ENCODE results near the gene AP5Z1. TPM values are rescaled to one million over a fixed set of nuclear protein-coding genes. Genes with fewer than 3 reads are reported as not detected.

The AP5Z1 gene
- total RNA-seq, 4 donors from 2014 or later = 25.7 to 37.3 (median 31.5) TPM

- H3K4me3 ChIP-seq = no peak overlapping the region
- H3K27me3 ChIP-seq = no peaks in the 10 kb centered on the region
- no peak overlapping the region for H3K27ac ChIP-seq (replicated peaks in 1 of 4)
- H3K9me3 ChIP-seq = no peaks in the 10 kb centered on the region
- no peak for DNase-seq (ENCODE audit: extremely low spot score)
- WGBS = 80% methylated on average over 14 of the region's 23 CpGs
- intact Hi-C loops (cut with DNase I) = no loop called here
- peaks cover 0 to 20% (median 17%) of the 10 kb centered on the region in 4 donors for H3K4me1 ChIP-seq
- TF ChIP-seq, protein P1, sequence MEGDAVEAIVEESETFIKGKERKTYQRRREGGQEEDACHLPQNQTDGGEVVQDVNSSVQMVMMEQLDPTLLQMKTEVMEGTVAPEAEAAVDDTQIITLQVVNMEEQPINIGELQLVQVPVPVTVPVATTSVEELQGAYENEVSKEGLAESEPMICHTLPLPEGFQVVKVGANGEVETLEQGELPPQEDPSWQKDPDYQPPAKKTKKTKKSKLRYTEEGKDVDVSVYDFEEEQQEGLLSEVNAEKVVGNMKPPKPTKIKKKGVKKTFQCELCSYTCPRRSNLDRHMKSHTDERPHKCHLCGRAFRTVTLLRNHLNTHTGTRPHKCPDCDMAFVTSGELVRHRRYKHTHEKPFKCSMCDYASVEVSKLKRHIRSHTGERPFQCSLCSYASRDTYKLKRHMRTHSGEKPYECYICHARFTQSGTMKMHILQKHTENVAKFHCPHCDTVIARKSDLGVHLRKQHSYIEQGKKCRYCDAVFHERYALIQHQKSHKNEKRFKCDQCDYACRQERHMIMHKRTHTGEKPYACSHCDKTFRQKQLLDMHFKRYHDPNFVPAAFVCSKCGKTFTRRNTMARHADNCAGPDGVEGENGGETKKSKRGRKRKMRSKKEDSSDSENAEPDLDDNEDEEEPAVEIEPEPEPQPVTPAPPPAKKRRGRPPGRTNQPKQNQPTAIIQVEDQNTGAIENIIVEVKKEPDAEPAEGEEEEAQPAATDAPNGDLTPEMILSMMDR (IDR thresholded peaks at IDR 0.05) = no peak
- TF ChIP-seq POLR2A (IDR thresholded peaks at IDR 0.05; ENCODE audit: low read depth) = no peak
- peaks cover 70 to 99% (median 87%) of the 10 kb centered on the region in 4 donors for H3K36me3 ChIP-seq
These were observed 12.7 kb downstream of the AP5Z1 start for GRCh38 chr7:4787947-4788626.

GRCh38 chr7:4788627-4789189 lies 13.3 kb downstream of the AP5Z1 start:
- WGBS = 95% methylated on average over 24 of the region's 27 CpGs
- no peak for DNase-seq (ENCODE audit: extremely low spot score)
- TF ChIP-seq EP300 (IDR thresholded peaks at IDR 0.05) = no peak
- no peak for TF ChIP-seq POLR2AphosphoS5 (IDR thresholded peaks at IDR 0.05)
- TF ChIP-seq POLR2A (IDR thresholded peaks at IDR 0.05; ENCODE audit: low read depth) = no peak
- TF ChIP-seq, protein P1 (IDR thresholded peaks at IDR 0.05) = no peak
- H3K9me3 ChIP-seq = no peaks in the 10 kb centered on the region
- H3K4me1 ChIP-seq = peaks cover 0 to 25% (median 22%) of the 10 kb centered on the region in 4 donors
- no peak overlapping the region for H3K4me3 ChIP-seq
- intact Hi-C loops (cut with DNase I) = no loop called here
- no peaks in the 10 kb centered on the region for H3K27me3 ChIP-seq
- H3K36me3 ChIP-seq = peaks cover 63 to 97% (median 81%) of the 10 kb centered on the region in 4 donors
- H3K27ac ChIP-seq (replicated peaks in 1 of 4) = no peak overlapping the region

DNA sequence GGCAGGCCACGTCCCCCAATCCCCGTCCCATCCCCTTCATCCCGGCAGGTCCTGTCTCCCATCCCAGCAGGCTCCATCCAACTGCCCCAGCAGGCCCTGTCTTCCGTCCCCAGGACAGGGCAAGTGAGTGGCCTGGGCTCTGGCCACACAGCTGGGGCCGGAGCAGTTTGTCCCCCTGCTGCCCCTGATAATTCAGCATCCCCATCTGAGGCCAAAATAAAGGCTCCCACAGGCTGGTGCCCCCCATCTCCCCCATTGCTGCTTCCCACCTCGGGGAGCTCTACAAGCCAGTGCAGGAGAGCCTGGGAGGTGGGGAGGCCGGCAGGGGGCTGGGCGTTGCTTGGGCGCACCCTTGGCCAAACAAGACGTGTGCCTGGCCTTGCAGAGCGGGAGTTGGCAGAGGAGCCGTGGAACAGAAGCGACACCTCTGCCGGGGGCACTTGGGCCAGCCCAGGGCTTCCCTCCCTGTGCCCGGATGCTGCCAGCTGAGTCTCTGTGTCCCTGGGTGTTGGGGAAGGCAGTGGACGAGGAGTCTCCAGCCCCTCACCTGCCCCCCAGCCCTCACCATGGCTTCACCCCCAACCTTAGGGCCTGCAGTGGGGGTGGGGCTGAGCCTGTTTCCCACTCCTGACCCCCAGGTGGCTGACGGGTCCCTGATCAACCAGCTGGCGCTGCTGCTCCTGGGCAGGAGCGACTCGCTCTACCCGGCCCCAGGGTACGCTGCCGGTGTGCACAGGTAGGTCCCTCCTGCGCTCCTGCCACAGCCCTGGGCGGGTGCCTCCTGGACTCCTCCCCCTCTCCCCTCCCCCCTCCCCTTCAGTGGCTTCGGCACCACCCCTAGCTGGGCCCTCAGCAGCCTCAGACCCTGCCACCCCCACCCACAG lies 14.0 kb downstream of the AP5Z1 start:
- 88% methylated on average over 22 of the region's 26 CpGs for WGBS
- no peaks in the 10 kb centered on the region for H3K9me3 ChIP-seq
- intact Hi-C loops (cut with DNase I) = no loop called here
- H3K4me1 ChIP-seq = peaks cover 0 to 25% (median 23%) of the 10 kb centered on the region in 4 donors
- DNase-seq (ENCODE audit: extremely low spot score) = no peak
- peaks cover 56 to 94% (median 74%) of the 10 kb centered on the region in 4 donors for H3K36me3 ChIP-seq
- H3K27ac ChIP-seq (replicated peaks in 1 of 4) = no peak overlapping the region
- TF ChIP-seq EP300 (IDR thresholded peaks at IDR 0.05) (no peak), POLR2AphosphoS5 (IDR thresholded peaks at IDR 0.05) (no peak), POLR2A (IDR thresholded peaks at IDR 0.05; ENCODE audit: low read depth) (no peak)
- TF ChIP-seq, protein P1 (IDR thresholded peaks at IDR 0.05) = no peak
- no peak overlapping the region for H3K4me3 ChIP-seq
- no peaks in the 10 kb centered on the region for H3K27me3 ChIP-seq

DNA sequence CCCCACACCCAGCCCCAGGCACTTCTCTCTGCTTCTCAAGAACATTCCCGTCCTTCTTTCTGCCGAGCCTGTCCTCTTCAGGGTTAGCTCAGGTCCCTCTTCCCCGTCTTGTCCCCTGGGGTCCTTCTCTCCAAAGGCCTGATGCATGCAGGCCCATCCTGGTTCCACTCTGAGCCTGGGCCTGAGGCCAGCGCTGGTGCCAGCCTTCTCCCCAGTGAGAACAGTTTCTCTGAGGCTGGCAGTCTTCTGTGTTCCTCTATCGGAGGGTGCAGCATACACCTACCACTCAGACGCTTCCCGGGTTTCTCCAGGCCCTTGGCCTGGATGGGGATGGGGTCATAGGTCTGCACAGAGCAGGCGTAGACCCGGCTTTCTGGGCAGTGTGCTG lies 14.6 kb downstream of the AP5Z1 start:
- intact Hi-C loops (cut with DNase I) = no loop called here
- no peak for DNase-seq (ENCODE audit: extremely low spot score)
- Histone ChIP-seq H3K4me3 (no peak overlapping the region), H3K27me3 (no peaks in the 10 kb centered on the region), H3K27ac (replicated peaks in 1 of 4) (no peak overlapping the region), H3K9me3 (no peaks in the 10 kb centered on the region), H3K4me1 (peaks cover 0 to 25% (median 23%) of the 10 kb centered on the region in 4 donors), H3K36me3 (peaks cover 51 to 93% (median 67%) of the 10 kb centered on the region in 4 donors)
- TF ChIP-seq POLR2A (IDR thresholded peaks at IDR 0.05; ENCODE audit: low read depth) = no peak
- TF ChIP-seq, protein P1 (IDR thresholded peaks at IDR 0.05) = no peak
- TF ChIP-seq POLR2AphosphoS5 (IDR thresholded peaks at IDR 0.05) = no peak
- no peak for TF ChIP-seq EP300 (IDR thresholded peaks at IDR 0.05)
- 93% methylated on average over 7 of the region's 9 CpGs for WGBS

Data from esophagus muscularis mucosa (tissue), 4 donors.